IMR-90 (cell line): ENCODE data around the gene GARIN3. TPM values are rescaled to one million over a fixed set of nuclear protein-coding genes. Genes with fewer than 3 reads are reported as not detected.

ENCODE experiments used
- ATAC-seq: fragments of 200-7000 bp; cut with Tn5 transposase; 2 replicates; pipeline ENCODE4 v1.9.1; 2020; ENCODE audit warnings: low read depth, mild to moderate bottlenecking, moderate library complexity
- BruUV-seq: library from RNA; stranded (reverse); fragments of 400-500 nt; replicated peaks from 2 replicates; lab custom pipeline; 2021; lab: Mats Ljungman, UMichigan
- CTCF ChIA-PET: fragments of 300-600 bp; formaldehyde crosslinking; extraction: SDS; loops from one replicate; lab custom pipeline; 2021; ENCODE audit warnings: antibody characterized with exemption; lab: Yijun Ruan, JAX
- POLR2A ChIA-PET: fragments of 300-600 bp; sonication (Branson Sonifier 250); formaldehyde crosslinking; loops from one replicate; lab custom pipeline; 2022; ENCODE audit warnings: antibody characterized with exemption; ENCODE audit not compliant: unreplicated experiment; lab: Charles Lee
- DNase-seq: peaks from one replicate; pipeline ENCODE4 v3.0.0; 2013
- H2AFZ ChIP-seq: replicated peaks from 2 replicates; pipeline ENCODE3; 2013; ENCODE audit warnings: low read length, mild to moderate bottlenecking; ENCODE audit not compliant: poor library complexity
- H2AK5ac ChIP-seq: 2 replicates; pipeline ENCODE4 v1.6.1; 2013; ENCODE audit warnings: low read depth, low read length, inconsistent platforms
- H2AK9ac ChIP-seq: replicated peaks from 2 replicates; pipeline ENCODE3; 2013; ENCODE audit warnings: mild to moderate bottlenecking, low read depth, low read length, moderate library complexity; ENCODE audit not compliant: poor library complexity
- H2BK120ac ChIP-seq: 2 replicates; pipeline ENCODE4 v1.6.1; 2013; ENCODE audit warnings: low read depth, low read length, inconsistent platforms
- H2BK15ac ChIP-seq: 3 replicates; pipeline ENCODE4 v1.6.1; 2013; ENCODE audit warnings: low read depth, low read length, inconsistent platforms
- H2BK20ac ChIP-seq: 2 replicates; pipeline ENCODE4 v1.6.1; 2013; ENCODE audit warnings: low read depth, mild to moderate bottlenecking, inconsistent platforms, low read length, moderate library complexity
- H2BK5ac ChIP-seq: 2 replicates; pipeline ENCODE4 v1.6.1; 2013; ENCODE audit warnings: mild to moderate bottlenecking, low read depth, low read length, inconsistent platforms; ENCODE audit not compliant: poor library complexity, severe bottlenecking
- H3K14ac ChIP-seq: replicated peaks from 2 replicates; pipeline ENCODE4 v1.6.1; 2013; ENCODE audit warnings: low read depth, low read length, inconsistent platforms
- H3K18ac ChIP-seq: 2 replicates; pipeline ENCODE4 v1.6.1; 2013; ENCODE audit warnings: low read depth, low read length, control low read depth
- H3K23ac ChIP-seq: 2 replicates; pipeline ENCODE4 v1.6.1; 2013; ENCODE audit warnings: low read depth, low read length, inconsistent platforms
- H3K27ac ChIP-seq: 2 replicates; pipeline ENCODE4 v1.5.1; 2013; ENCODE audit warnings: mild to moderate bottlenecking, control low read depth, low read length; ENCODE audit not compliant: insufficient read depth
- H3K27me3 ChIP-seq: 2 replicates; pipeline ENCODE4 v1.6.1; 2013; ENCODE audit warnings: low read length; ENCODE audit not compliant: control insufficient read depth, insufficient read depth
- H3K36me3 ChIP-seq: 2 replicates; pipeline ENCODE4 v1.6.1; 2013; ENCODE audit warnings: low read length, mixed read lengths; ENCODE audit not compliant: control insufficient read depth, insufficient read depth
- H3K4ac ChIP-seq: 2 replicates; pipeline ENCODE4 v1.6.1; 2013; ENCODE audit warnings: low read depth, low read length, inconsistent platforms
- H3K4me1 ChIP-seq: 2 replicates; pipeline ENCODE4 v1.6.1; 2013; ENCODE audit warnings: low read length, mixed read lengths; ENCODE audit not compliant: control insufficient read depth, insufficient read depth
- H3K4me2 ChIP-seq: 2 replicates; pipeline ENCODE4 v1.6.1; 2013; ENCODE audit warnings: low read depth, mild to moderate bottlenecking, control low read depth, low read length, moderate library complexity
- H3K4me3 ChIP-seq: 2 replicates; pipeline ENCODE4 v1.5.1; 2013; ENCODE audit warnings: low read depth, mild to moderate bottlenecking, control low read depth, low read length, moderate library complexity; ENCODE audit not compliant: insufficient read depth
- H3K56ac ChIP-seq: 2 replicates; pipeline ENCODE4 v1.6.1; 2013; ENCODE audit warnings: low read length, inconsistent platforms; ENCODE audit not compliant: insufficient read depth; ENCODE audit errors: extremely low read depth
- H3K79me1 ChIP-seq, 2 experiments: 2 replicates each; pipeline ENCODE4 v1.6.1; 2013; ENCODE audit warnings: low read length in 2 of 2, inconsistent platforms in 1 of 2, low read depth in 1 of 2
- H3K9ac ChIP-seq: 2 replicates; pipeline ENCODE4 v1.6.1; 2013; ENCODE audit warnings: low read depth, low read length, control low read depth
- H3K9me1 ChIP-seq: 2 replicates; pipeline ENCODE4 v1.6.1; 2013; ENCODE audit warnings: low read length, inconsistent platforms; ENCODE audit not compliant: insufficient read depth
- H3K9me3 ChIP-seq: 2 replicates; pipeline ENCODE4 v1.6.1; 2013; ENCODE audit warnings: low read length; ENCODE audit not compliant: control insufficient read depth, insufficient read depth
- H4K20me1 ChIP-seq: 2 replicates; pipeline ENCODE4 v1.6.1; 2013; ENCODE audit warnings: low read length, inconsistent platforms; ENCODE audit not compliant: insufficient read depth
- H4K5ac ChIP-seq: 2 replicates; pipeline ENCODE4 v1.6.1; 2013; ENCODE audit warnings: mild to moderate bottlenecking, low read depth, low read length, control low read depth
- H4K8ac ChIP-seq, 2 experiments: 2 replicates each; pipeline ENCODE4 v1.6.1; 2013; ENCODE audit warnings: low read depth in 2 of 2, low read length in 2 of 2, control low read depth in 1 of 2, inconsistent platforms in 1 of 2
- H4K91ac ChIP-seq: 2 replicates; pipeline ENCODE4 v1.6.1; 2013; ENCODE audit warnings: low read depth, low read length, inconsistent platforms; ENCODE audit not compliant: insufficient read depth
- BHLHE40 ChIP-seq: fragments of 150-350 bp; IDR thresholded peaks from 2 replicates; pipeline ENCODE4 v1.6.1; 2016; ENCODE audit warnings: mild to moderate bottlenecking, low read depth, low read length
- CEBPB ChIP-seq: IDR thresholded peaks from 2 replicates; pipeline ENCODE4 v1.6.1; 2012; ENCODE audit warnings: low read depth, low read length, improper control_type of control experiment
- RFX5 ChIP-seq: IDR thresholded peaks from 2 replicates; pipeline ENCODE4 v1.8.0; 2012; ENCODE audit warnings: low read depth, mild to moderate bottlenecking, low read length, moderate library complexity
- SMC3 ChIP-seq: fragments of 150-350 bp; IDR thresholded peaks from 2 replicates; pipeline ENCODE4 v1.6.1; 2016; ENCODE audit warnings: low read depth, mild to moderate bottlenecking, antibody characterized with exemption, low read length, moderate library complexity
- WGBS, 2 experiments: methylation state at CpG; one replicate each; pipeline versions ENCODE4 v1.1.5 to v1.1.7; 2013; ENCODE audit warnings: missing lambda C conversion rate in 2 of 2; ENCODE audit not compliant: insufficient read length in 1 of 2; ENCODE audit errors: extremely low coverage in 2 of 2; 5-methylcytosine and 5-hydroxymethylcytosine counted together
- dilution Hi-C: fragments of 300-500 bp; cut with HindIII; formaldehyde crosslinking; loops from one replicate; pipeline ENCODE4 v1.14.3; 2018; ENCODE audit warnings: low sequenced_read_pairs; ENCODE audit not compliant: unreplicated experiment
- in situ Hi-C: fragments of 300-500 bp; cut with MboI; formaldehyde crosslinking; loops from 3 replicates; pipeline ENCODE4 v1.14.3; 2019; ENCODE audit warnings: low sequenced_read_pairs, inconsistent platforms, mixed read lengths
- intact Hi-C: fragments of 100-400 bp; cut with micrococcal nuclease; formaldehyde crosslinking; loops from 2 replicates; pipeline ENCODE4 v1.10.0; 2022
- polyA plus RNA-seq, 3 experiments: library from polyadenylated mRNA; depleted of rRNA; stranded (reverse); fragments of >200 nt; gene quantifications; 2 replicates each; pipeline ENCODE4 v1.2.3, GENCODE V29; 2012; ENCODE audit warnings: low replicate concordance in 1 of 3
- total RNA-seq: library from RNA; depleted of rRNA; stranded (reverse); fragments of >200 nt; gene quantifications from 2 replicates; pipeline ENCODE4 v1.2.3, GENCODE V29; 2012
- TF ChIP-seq, protein P1 (sequence below): conservative IDR thresholded peaks from 2 replicates; pipeline ENCODE4 v1.5.1; 2012; ENCODE audit warnings: mild to moderate bottlenecking, low read depth, low read length, improper control_type of control experiment

GARIN3 gene
- total and polyA plus RNA-seq, 2 of the 4 experiments (the other 2 are of a cell fraction): not detected

DNA sequence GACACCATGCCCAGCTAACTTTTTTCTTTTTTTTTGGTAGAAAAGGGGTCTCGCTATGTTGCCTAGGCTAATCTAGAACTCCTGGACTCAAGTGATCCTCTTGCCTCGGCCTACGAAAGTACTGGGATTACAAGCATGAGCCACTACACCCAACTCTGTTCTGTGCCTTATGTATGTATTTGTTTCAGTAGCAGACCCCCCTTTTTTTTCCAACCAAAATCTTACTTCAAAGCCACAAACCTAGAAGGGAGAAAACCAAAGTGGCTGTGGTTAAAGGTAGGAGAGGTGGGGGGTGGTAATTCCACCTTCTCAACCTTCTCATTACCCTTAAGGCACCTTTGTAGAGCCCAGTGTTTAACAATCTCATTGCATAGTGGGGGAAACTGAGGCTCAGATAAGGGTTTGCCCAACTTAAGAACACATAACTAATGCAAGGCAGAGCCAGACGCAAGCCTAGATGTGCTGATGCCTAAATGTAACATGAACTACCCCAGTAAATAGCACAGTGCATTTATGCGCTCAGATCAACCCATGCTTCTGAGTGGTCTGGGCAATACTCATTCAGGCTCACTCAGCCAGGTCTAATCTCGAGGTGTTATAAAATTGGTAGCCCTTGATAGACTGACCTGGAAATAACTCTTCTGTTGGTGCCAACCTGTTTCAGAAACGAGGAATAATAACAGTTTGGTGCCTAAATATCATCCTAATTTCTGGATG is 47.6 kb upstream of the GARIN3 start:
- dilution Hi-C loops: no loop called here
- ChIA-PET CTCF (no interaction called here), POLR2A (no interaction called here)
- TF ChIP-seq, protein P1, sequence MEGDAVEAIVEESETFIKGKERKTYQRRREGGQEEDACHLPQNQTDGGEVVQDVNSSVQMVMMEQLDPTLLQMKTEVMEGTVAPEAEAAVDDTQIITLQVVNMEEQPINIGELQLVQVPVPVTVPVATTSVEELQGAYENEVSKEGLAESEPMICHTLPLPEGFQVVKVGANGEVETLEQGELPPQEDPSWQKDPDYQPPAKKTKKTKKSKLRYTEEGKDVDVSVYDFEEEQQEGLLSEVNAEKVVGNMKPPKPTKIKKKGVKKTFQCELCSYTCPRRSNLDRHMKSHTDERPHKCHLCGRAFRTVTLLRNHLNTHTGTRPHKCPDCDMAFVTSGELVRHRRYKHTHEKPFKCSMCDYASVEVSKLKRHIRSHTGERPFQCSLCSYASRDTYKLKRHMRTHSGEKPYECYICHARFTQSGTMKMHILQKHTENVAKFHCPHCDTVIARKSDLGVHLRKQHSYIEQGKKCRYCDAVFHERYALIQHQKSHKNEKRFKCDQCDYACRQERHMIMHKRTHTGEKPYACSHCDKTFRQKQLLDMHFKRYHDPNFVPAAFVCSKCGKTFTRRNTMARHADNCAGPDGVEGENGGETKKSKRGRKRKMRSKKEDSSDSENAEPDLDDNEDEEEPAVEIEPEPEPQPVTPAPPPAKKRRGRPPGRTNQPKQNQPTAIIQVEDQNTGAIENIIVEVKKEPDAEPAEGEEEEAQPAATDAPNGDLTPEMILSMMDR: no peak
- TF ChIP-seq BHLHE40: no peak
- no peak for TF ChIP-seq RFX5
- TF ChIP-seq CEBPB: no peak
- no peak for TF ChIP-seq SMC3
- intact Hi-C loops: no loop called here
- H3K4me1 ChIP-seq: no peaks in the 10 kb centered on the region
- H4K20me1 ChIP-seq: no peaks in the 10 kb centered on the region
- H3K14ac ChIP-seq: no peak overlapping the region
- in situ Hi-C loops: no loop called here
- no peak overlapping the region for H2AFZ ChIP-seq
- no peak overlapping the region for H3K4me3 ChIP-seq
- no peak overlapping the region for H3K27ac ChIP-seq
- H2AK9ac ChIP-seq: no peak overlapping the region
- H3K4ac ChIP-seq: no peak overlapping the region
- DNase-seq (no peak), ATAC-seq (no peak)
- H3K79me1 ChIP-seq: no peaks in the 10 kb centered on the region
- no peaks in the 10 kb centered on the region for H3K9me1 ChIP-seq
- H4K8ac ChIP-seq: no peak overlapping the region
- no peak overlapping the region for H3K56ac ChIP-seq
- no peak overlapping the region for H3K4me2 ChIP-seq
- no peak overlapping the region for H2BK15ac ChIP-seq
- no peak overlapping the region for H2BK20ac ChIP-seq
- H2BK120ac ChIP-seq: no peak overlapping the region
- no peak overlapping the region for H3K9ac ChIP-seq
- no TSS peak for BruUV-seq
- H4K5ac ChIP-seq: no peak overlapping the region
- no peak overlapping the region for H4K91ac ChIP-seq
- H3K27me3 ChIP-seq: no peaks in the 10 kb centered on the region
- WGBS, 2 experiments: no CpG with 5 or more reads among the region's 7 CpGs
- no peak overlapping the region for H2AK5ac ChIP-seq
- H3K9me3 ChIP-seq: no peaks in the 10 kb centered on the region
- H3K18ac ChIP-seq: no peak overlapping the region
- no peaks in the 10 kb centered on the region for H3K36me3 ChIP-seq
- no peak overlapping the region for H2BK5ac ChIP-seq
- H3K23ac ChIP-seq: no peak overlapping the region
